HG02981 (cell line): ENCODE measurements around the gene HIPK3.
"Not testable (repeated sequence)": the region's sequence is repeated elsewhere in the genome, so short reads cannot be mapped to it uniquely, and the experiment has no call there.

Experiments used
- ATAC-seq: cut with Tn5 transposase; IDR thresholded peaks from one replicate; pipeline ENCODE4 v1.9.1; 2021; ENCODE audit warnings: mild to moderate bottlenecking, moderate library complexity; ENCODE audit not compliant: unreplicated experiment

The HIPK3 gene

GRCh38 chr11:33303541-33303940, 46.4 kb downstream of the HIPK3 start:
- ATAC-seq, result no peak

- not testable (repeated sequence) for ATAC-seq
Observed at GRCh38 chr11:33306821-33307220, 49.6 kb downstream of the HIPK3 start.

GRCh38 chr11:33307984-33308383, 50.8 kb downstream of the HIPK3 start:
- no peak for ATAC-seq

- no peak for ATAC-seq
Observed at GRCh38 chr11:33309118-33309517, 51.9 kb downstream of the HIPK3 start.

GRCh38 chr11:33310720-33311500, 53.7 kb downstream of the HIPK3 start:
- no peak for ATAC-seq

GRCh38 chr11:33311680-33312079, 54.5 kb downstream of the HIPK3 start:
- ATAC-seq, result no peak

GRCh38 chr11:33315822-33316221, 58.6 kb downstream of the HIPK3 start:
- no peak for ATAC-seq

- ATAC-seq, result no peak
Observed at GRCh38 chr11:33317662-33318061, 60.5 kb downstream of the HIPK3 start.

GRCh38 chr11:33320016-33320813, 63.0 kb downstream of the HIPK3 start:
- no peak for ATAC-seq

GRCh38 chr11:33320814-33321330, 63.7 kb downstream of the HIPK3 start:
- ATAC-seq, result no peak

- ATAC-seq, result no peak
Observed at GRCh38 chr11:33321422-33321821, 64.2 kb downstream of the HIPK3 start.

GRCh38 chr11:33323421-33323820, 66.2 kb downstream of the HIPK3 start:
- ATAC-seq, result no peak

GRCh38 chr11:33324302-33324985, 67.3 kb downstream of the HIPK3 start:
- no peak for ATAC-seq

GRCh38 chr11:33325451-33325850, 68.3 kb downstream of the HIPK3 start:
- ATAC-seq, result no peak

- no peak for ATAC-seq
Observed at GRCh38 chr11:33329705-33330329, 72.6 kb downstream of the HIPK3 start.

- no peak for ATAC-seq
Observed at GRCh38 chr11:33333816-33334215, 76.6 kb downstream of the HIPK3 start.

- ATAC-seq, result no peak
Observed at GRCh38 chr11:33334627-33335026, 77.4 kb downstream of the HIPK3 start.

GRCh38 chr11:33339247-33339646, 82.1 kb downstream of the HIPK3 start:
- ATAC-seq, result no peak

GRCh38 chr11:33344611-33345010, 87.4 kb downstream of the HIPK3 start:
- ATAC-seq, result no peak

GRCh38 chr11:33347490-33348125, 90.4 kb downstream of the HIPK3 start:
- ATAC-seq, result peak; percentile 64
